H1 (cell line): ENCODE data around the gene SLC52A3. TPM values are rescaled to one million over a fixed set of nuclear protein-coding genes. Genes with fewer than 3 reads are reported as not detected.

Experiments
- polyA plus RNA-seq, 7 experiments: library from polyadenylated mRNA; depleted of rRNA in 3 of 7; stranded (reverse) in 5 of 7; unstranded in 2 of 7; fragments of >200 nt in 5 of 7; fragments of 200-250 nt in 2 of 7; gene quantifications; 1 replicate in 5 of 7; 2 replicates in 1 of 7; 4 replicates in 1 of 7; pipeline versions ENCODE4 v1.2.1 to v1.2.3, GENCODE V29; 2011 to 2013; ENCODE audit warnings: missing spikeins in 2 of 7, mixed read lengths in 2 of 7
- total RNA-seq: library from RNA; stranded (reverse); fragmentation: NEBNext Ultra II Directional; extraction: Animal tissue kit (Norgen Biotek cat#: 25700); gene quantifications from 2 replicates; pipeline ENCODE4 v1.2.1, GENCODE V29; 2021
- TF ChIP-seq, protein P1 (sequence below): fragments of 300-600 bp; sonication (generic); IDR thresholded peaks from 2 replicates; pipeline ENCODE4 v1.7.1; 2012; ENCODE audit warnings: low read length, moderate library complexity, mild to moderate bottlenecking, inconsistent platforms; ENCODE audit not compliant: insufficient replicate concordance

The SLC52A3 gene
- total and polyA plus RNA-seq, 2 of the 8 experiments (the other 6 are each of a cell fraction or from before 2014, with no cell fraction given): 2.3 to 4.2 TPM

DNA sequence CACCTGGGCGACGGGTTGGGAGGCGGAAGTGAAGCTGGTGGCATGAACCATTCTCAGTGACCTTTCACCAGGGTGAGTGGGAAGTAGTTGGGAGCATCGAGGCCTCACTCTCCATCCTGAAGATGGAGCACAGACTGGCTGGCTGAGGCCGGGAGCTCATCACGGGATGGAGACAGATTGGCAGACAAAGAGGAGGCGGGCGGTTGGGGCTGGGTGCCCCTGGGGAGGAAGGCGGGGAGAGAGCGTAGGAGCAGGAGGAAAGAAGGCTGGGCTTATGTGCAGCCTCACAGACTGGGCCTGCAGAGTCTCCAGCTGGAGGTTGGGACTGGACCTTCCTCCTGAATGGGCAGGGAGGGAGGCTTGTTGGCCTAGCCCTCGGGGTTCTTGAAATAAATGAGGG lies 48.5 kb downstream of the SLC52A3 start (continued):
- TF ChIP-seq, protein P1, sequence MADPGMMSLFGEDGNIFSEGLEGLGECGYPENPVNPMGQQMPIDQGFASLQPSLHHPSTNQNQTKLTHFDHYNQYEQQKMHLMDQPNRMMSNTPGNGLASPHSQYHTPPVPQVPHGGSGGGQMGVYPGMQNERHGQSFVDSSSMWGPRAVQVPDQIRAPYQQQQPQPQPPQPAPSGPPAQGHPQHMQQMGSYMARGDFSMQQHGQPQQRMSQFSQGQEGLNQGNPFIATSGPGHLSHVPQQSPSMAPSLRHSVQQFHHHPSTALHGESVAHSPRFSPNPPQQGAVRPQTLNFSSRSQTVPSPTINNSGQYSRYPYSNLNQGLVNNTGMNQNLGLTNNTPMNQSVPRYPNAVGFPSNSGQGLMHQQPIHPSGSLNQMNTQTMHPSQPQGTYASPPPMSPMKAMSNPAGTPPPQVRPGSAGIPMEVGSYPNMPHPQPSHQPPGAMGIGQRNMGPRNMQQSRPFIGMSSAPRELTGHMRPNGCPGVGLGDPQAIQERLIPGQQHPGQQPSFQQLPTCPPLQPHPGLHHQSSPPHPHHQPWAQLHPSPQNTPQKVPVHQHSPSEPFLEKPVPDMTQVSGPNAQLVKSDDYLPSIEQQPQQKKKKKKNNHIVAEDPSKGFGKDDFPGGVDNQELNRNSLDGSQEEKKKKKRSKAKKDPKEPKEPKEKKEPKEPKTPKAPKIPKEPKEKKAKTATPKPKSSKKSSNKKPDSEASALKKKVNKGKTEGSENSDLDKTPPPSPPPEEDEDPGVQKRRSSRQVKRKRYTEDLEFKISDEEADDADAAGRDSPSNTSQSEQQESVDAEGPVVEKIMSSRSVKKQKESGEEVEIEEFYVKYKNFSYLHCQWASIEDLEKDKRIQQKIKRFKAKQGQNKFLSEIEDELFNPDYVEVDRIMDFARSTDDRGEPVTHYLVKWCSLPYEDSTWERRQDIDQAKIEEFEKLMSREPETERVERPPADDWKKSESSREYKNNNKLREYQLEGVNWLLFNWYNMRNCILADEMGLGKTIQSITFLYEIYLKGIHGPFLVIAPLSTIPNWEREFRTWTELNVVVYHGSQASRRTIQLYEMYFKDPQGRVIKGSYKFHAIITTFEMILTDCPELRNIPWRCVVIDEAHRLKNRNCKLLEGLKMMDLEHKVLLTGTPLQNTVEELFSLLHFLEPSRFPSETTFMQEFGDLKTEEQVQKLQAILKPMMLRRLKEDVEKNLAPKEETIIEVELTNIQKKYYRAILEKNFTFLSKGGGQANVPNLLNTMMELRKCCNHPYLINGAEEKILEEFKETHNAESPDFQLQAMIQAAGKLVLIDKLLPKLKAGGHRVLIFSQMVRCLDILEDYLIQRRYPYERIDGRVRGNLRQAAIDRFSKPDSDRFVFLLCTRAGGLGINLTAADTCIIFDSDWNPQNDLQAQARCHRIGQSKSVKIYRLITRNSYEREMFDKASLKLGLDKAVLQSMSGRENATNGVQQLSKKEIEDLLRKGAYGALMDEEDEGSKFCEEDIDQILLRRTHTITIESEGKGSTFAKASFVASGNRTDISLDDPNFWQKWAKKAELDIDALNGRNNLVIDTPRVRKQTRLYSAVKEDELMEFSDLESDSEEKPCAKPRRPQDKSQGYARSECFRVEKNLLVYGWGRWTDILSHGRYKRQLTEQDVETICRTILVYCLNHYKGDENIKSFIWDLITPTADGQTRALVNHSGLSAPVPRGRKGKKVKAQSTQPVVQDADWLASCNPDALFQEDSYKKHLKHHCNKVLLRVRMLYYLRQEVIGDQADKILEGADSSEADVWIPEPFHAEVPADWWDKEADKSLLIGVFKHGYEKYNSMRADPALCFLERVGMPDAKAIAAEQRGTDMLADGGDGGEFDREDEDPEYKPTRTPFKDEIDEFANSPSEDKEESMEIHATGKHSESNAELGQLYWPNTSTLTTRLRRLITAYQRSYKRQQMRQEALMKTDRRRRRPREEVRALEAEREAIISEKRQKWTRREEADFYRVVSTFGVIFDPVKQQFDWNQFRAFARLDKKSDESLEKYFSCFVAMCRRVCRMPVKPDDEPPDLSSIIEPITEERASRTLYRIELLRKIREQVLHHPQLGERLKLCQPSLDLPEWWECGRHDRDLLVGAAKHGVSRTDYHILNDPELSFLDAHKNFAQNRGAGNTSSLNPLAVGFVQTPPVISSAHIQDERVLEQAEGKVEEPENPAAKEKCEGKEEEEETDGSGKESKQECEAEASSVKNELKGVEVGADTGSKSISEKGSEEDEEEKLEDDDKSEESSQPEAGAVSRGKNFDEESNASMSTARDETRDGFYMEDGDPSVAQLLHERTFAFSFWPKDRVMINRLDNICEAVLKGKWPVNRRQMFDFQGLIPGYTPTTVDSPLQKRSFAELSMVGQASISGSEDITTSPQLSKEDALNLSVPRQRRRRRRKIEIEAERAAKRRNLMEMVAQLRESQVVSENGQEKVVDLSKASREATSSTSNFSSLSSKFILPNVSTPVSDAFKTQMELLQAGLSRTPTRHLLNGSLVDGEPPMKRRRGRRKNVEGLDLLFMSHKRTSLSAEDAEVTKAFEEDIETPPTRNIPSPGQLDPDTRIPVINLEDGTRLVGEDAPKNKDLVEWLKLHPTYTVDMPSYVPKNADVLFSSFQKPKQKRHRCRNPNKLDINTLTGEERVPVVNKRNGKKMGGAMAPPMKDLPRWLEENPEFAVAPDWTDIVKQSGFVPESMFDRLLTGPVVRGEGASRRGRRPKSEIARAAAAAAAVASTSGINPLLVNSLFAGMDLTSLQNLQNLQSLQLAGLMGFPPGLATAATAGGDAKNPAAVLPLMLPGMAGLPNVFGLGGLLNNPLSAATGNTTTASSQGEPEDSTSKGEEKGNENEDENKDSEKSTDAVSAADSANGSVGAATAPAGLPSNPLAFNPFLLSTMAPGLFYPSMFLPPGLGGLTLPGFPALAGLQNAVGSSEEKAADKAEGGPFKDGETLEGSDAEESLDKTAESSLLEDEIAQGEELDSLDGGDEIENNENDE: no peak
